Upper lobe of left lung (tissue), 4 donors: ENCODE data around the gene ARRDC4.

Source experiments
- CTCF ChIP-seq, 6 experiments: fragments of 450-650 bp in 4 of 6; fragments of 200-600 bp in 2 of 6; sonication (generic) in 2 of 6; IDR thresholded peaks; one replicate each; pipeline ENCODE4 v1.5.1; 2016 to 2019; ENCODE audit warnings: antibody characterized with exemption in 6 of 6
- EP300 ChIP-seq, 4 donors: sonication (generic); formaldehyde crosslinking; IDR thresholded peaks; one replicate each; pipeline ENCODE4 v1.5.1; 2017; ENCODE audit warnings: antibody characterized with exemption in 4 of 4, control low read depth in 2 of 4
- POLR2A ChIP-seq, 4 donors: fragments of 450-650 bp; IDR thresholded peaks; one replicate each; pipeline ENCODE4 v1.5.1; 2016 to 2017; ENCODE audit warnings: antibody characterized with exemption in 4 of 4, mild to moderate bottlenecking in 2 of 4
- POLR2AphosphoS5 ChIP-seq, 2 donors: sonication (generic); formaldehyde crosslinking; IDR thresholded peaks; one replicate each; pipeline ENCODE4 v1.5.1; 2017; ENCODE audit warnings: antibody characterized with exemption in 2 of 2

- TF ChIP-seq POLR2A (IDR thresholded peaks at IDR 0.05): no peak
- no peak for TF ChIP-seq CTCF (IDR thresholded peaks at IDR 0.05)
- no peak for TF ChIP-seq POLR2AphosphoS5 (IDR thresholded peaks at IDR 0.05)
- no peak for TF ChIP-seq EP300 (IDR thresholded peaks at IDR 0.05)
These were observed 28.8 kb downstream of the ARRDC4 start for GRCh38 chr15:97989299-97989698.
